ENCODE measurements around the gene NTMT1.

The NTMT1 gene

DNA sequence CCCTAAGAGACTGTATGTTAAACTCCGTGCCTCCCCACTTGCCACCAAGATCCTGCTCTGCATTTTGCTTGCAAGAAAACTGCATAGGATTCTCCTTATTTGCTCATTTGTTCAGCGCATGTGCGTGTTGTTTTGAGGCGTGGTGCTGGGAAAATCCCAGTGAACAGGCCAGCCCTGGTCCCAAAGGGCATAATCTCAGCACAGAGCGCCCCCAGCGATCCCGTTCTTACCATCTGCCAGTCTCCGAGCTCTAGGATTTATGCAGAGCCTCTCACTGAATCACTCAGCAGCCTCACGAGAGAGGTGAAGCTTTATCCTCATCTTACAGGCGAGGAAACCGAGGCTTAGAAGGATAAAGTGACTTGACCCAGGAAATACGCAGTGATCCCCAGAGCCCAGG is 51.0 kb downstream of the NTMT1 start:
- DNase-seq (ENCODE audit: low read depth, low spot score) = no peak

DNA sequence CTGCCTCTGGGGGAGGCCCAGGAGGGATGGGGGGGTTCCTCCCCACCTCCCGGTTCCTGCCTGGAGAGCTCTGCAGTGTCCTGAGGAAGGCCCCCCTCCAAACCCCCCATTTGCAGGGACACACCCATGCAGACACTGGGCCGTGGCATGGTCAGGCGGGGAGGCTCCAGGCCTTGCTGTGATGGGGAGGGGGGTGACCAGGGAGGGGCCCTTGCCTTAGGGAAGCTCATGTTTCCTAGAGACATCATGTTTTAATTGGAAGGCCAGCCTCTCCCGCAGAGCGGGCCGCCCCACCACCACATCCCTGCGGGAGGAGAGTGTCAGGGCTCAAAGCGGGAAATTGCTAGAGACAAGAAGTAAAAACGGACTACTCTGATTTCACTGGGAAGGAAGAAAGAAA is 51.5 kb downstream of the NTMT1 start:
- no peak for DNase-seq (ENCODE audit: low read depth, low spot score)

DNA sequence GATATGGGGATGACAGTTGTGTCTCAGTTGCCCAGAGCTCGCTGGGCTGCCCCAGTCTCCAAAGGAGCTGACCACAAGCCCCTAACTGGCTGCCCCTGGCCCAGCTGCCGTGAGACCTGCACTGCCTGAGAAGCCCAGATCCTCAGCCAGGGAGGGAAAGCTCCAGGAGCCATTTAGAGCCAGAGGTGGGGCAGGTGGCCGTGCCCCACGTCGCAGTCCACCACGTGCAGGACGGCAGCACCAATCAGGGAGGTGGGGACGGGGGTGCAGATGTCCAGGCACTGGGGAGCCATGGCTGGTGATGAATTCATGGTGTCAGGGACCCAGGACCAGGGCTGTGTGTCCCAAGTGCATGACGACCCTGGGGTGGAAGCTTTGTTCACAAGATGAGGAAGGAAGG is 52.9 kb downstream of the NTMT1 start:
- DNase-seq (ENCODE audit: low read depth, low spot score) = no peak

DNA sequence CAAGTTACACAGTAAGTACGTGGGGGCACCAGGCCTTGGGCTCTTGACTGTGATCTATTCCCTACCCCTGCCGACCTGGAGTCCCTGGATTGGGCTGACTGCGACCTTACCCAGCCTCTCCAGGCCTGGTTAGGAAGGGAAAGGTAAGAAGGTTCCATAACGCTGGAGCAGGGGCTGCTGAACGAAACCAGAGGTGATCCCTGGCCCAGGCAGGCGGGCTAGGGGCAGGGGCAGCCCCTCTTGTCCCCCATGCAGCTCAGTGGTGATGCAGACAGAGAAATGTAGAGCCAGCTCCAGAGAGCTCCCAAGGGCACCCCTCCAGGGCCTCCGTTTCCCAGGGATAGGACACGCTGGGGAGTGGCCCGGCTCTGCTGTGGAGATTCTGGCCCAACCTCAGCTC is 53.6 kb downstream of the NTMT1 start:
- no peak for DNase-seq (ENCODE audit: low read depth, low spot score)

DNA sequence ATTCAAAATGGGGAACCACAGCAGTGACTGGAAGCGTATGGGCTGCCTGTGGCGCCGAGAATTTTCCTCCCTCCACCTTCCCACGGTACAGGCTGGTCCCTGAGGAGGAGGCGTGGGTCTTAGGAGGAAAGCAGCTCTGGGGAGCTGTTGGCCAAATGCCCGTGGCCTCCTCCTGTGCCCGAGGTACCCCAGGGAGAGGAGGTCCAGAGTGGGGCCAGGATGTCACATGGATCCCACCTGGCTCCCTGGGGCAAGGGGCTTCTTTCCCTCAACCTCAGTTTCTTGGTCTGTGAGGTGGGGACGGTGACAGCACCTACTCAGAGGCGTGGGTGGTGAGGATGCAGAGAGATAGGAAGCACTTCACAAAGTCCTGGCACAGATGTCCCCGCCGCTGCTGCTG is 56.0 kb downstream of the NTMT1 start:
- DNase-seq (ENCODE audit: low read depth, low spot score) = no peak

DNA sequence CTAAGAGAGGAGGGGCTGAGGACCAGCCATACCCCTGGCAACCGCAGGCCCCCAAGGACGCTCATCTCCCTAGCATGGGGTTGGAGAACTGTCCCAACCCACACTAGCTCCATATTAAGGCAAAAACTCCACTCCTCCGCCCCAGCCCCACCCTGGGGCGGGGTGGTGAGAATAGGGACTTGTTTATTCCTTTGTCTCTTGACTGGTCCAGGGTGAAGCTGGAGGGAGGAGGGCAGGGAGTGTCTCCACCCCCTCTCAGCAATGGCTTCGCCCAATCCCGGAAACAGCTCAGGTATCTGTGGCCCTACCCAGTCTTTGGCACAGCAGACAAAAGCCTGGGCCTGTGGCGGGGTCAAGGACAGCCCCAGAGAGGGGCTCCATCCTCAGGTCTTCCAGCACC is 56.4 kb downstream of the NTMT1 start:
- DNase-seq (ENCODE audit: low read depth, low spot score) = no peak

DNA sequence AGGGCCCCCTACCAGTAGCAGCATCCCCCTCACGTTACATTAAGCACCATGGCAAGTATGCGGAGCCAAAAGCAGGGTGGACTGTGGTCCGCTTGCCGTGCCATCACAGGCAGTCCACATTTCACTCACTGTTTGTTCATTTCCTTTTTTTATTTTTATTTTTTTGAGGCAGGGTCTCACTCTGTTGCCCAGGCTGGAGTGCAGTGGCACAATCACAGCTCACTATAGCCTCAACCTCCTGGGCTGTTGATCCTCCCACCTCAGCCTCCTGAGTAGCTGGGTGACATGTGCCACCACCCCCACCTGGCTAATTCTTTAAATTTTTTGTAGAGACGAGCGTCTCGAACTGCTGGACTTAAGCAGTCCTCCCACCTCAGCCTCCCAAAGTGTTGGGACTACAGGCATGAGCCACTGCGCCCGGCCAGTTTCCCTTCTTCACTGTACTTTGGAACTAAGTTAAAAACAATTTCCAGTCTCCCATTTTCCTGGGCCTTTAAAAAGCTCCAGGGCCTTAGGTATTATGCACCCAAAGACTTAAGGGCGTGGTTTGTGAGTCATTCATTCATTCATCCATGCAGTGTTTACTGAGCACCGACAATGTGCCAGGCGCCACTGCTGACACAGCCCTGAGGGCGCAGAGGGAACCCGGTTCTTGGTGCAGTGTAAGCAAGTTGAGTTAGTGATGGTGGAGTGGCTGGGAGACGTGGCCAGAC is 59.4 kb downstream of the NTMT1 start:
- no peak for DNase-seq (ENCODE audit: low read depth, low spot score)
